ENCODE data around the gene TBC1D4. TPM values are rescaled to one million over a fixed set of nuclear protein-coding genes. Genes with fewer than 3 reads are reported as not detected.

The TBC1D4 gene
- total and polyA plus RNA-seq, 9 of the 15 experiments (the other 6 are each of a cell fraction or from before 2014, with no cell fraction given), result 2.8 to 12.3 (median 7.0) TPM

DNA sequence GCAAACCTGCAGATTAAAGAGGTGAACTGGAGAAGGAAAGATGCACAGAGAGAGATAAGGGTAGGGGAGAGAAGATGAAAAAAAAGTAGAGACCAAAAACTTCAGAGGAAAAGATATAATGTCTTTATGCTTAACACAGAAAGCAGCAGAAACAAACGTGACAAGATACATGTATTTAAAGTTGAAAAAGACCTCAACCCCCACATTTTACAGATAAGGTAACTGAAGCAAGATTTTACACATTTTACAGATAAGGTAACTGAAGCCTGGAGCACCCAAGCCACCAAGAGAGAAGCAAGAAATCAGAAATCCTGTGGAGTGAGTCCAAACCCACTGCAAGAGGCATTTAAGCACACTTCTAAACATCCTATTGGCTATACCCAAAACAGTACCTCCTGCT, 185.3 kb downstream of the TBC1D4 start (continued):
- no peak for TF ChIP-seq YBX1 (IDR thresholded peaks at IDR 0.05)

DNA sequence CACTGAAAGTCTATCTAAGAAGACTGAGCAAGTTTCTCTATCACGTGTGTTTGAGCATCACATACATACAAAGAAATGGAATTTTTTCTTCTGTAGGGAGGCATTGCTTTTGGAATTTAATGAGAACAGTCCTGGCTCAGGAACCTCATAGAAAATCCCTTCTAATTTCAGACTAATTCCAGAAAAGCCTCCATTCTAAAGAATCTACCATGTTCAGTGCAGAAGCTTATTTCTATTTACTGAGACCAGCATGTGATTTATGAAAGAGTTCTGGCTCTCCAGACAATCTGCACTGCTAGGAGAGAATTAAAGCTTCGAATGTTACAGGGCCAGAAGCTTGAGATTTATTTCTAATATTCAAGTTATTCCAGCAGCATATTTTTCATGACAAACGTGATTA, 186.8 kb downstream of the TBC1D4 start:
- Histone ChIP-seq H3K4me1 (replicated peaks in 1 of 2; ENCODE audit: control insufficient read depth in 2 of 2, insufficient read depth in 2 of 2, low read length in 2 of 2) (no peaks in the 10 kb centered on the region), H3K27ac (ENCODE audit: extremely low read depth, low read depth, low read length) (no peak overlapping the region), H3K4me3 (no peak overlapping the region), H3K79me2 (ENCODE audit: control insufficient read depth, insufficient read depth, low read length) (no peaks in the 10 kb centered on the region), H3K9me3 (replicated peaks; ENCODE audit: control insufficient read depth, insufficient read depth, low read depth, low read length) (no peaks in the 10 kb centered on the region), H3K9ac (ENCODE audit: insufficient read depth in 1 of 2, low read depth in 2 of 2, low read length in 2 of 2) (no peak overlapping the region), H4K20me1 (replicated peaks; ENCODE audit: control insufficient read depth, insufficient read depth, low read length) (no peaks in the 10 kb centered on the region), H3K36me3 (ENCODE audit: control insufficient read depth, insufficient read depth, low read length) (0 out of 3 replicates have a peak, but pooled peaks cover 6% of the 10 kb centered on the region), H3K4me2 (ENCODE audit: insufficient read depth, low read length) (no peak overlapping the region), H3K9me1 (ENCODE audit: control insufficient read depth, insufficient read depth, low read length) (no peaks in the 10 kb centered on the region), H2AFZ (ENCODE audit: low read depth, low read length) (no peak overlapping the region), H3K27me3 (ENCODE audit: control insufficient read depth in 2 of 2, insufficient read depth in 2 of 2, low read length in 2 of 2) (no peaks in the 10 kb centered on the region)
- no peak for ATAC-seq
- TF ChIP-seq NFRKB (IDR thresholded peaks at IDR 0.05; ENCODE audit: low read depth), result no peak
- no peak for TF ChIP-seq HNRNPL (IDR thresholded peaks at IDR 0.05; ENCODE audit: low read depth, low read length)
- BruUV-seq (replicated peaks), result no TSS peak
- WGBS (ENCODE audit: insufficient coverage, low coverage, missing lambda C conversion rate), result 9% methylated on average over 3 of the region's 3 CpGs
- in situ Hi-C loops (cut with MboI) (no loop called here), intact Hi-C loops (cut with micrococcal nuclease) (no loop called here)
- FAIRE-seq, result no peak
- ChIA-PET POLR2A (no interaction called here), CTCF (ENCODE audit: low intra/inter-chr PET ratio) (no interaction called here)
- no peak for DNase-seq (ENCODE audit: extremely low read depth in 1 of 4, low spot score in 3 of 4)

DNA sequence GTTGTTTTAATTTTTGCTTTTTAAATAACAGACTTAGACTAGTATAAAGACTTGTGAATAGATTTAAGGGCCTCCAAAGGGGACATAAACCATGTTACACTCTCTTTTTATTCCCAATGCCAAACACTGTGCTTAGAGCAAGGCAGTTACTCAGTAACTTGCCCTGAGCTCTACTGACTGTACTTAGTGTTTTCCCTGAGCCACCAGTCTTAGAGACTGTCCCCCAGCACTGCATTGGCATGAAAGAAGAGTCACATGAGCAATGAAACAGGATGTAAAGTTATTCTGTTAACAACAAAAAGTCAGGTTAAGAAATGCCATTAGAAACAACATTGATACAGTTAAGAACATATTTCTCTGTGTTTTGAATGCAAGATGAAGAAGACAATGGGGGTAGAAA, 187.9 kb downstream of the TBC1D4 start:
- ChIA-PET CTCF (ENCODE audit: low intra/inter-chr PET ratio) (no interaction called here), POLR2A (no interaction called here)
- no peaks in the 10 kb centered on the region for H3K9me3 ChIP-seq (replicated peaks; ENCODE audit: control insufficient read depth, insufficient read depth, low read depth, low read length)
- ATAC-seq, result no peak
- no peak for FAIRE-seq
- no peaks in the 10 kb centered on the region for H3K4me1 ChIP-seq (replicated peaks in 1 of 2; ENCODE audit: control insufficient read depth in 2 of 2, insufficient read depth in 2 of 2, low read length in 2 of 2)
- H3K4me3 ChIP-seq, result no peak overlapping the region
- no peaks in the 10 kb centered on the region for H3K79me2 ChIP-seq (ENCODE audit: control insufficient read depth, insufficient read depth, low read length)
- no peaks in the 10 kb centered on the region for H3K27me3 ChIP-seq (ENCODE audit: control insufficient read depth in 2 of 2, insufficient read depth in 2 of 2, low read length in 2 of 2)
- no peak overlapping the region for H2AFZ ChIP-seq (ENCODE audit: low read depth, low read length)
- no peak overlapping the region for H3K9ac ChIP-seq (ENCODE audit: insufficient read depth in 1 of 2, low read depth in 2 of 2, low read length in 2 of 2)
- in situ Hi-C loops (cut with MboI), result no loop called here
- H3K4me2 ChIP-seq (ENCODE audit: insufficient read depth, low read length), result no peak overlapping the region
- no TSS peak for BruUV-seq (replicated peaks)
- H4K20me1 ChIP-seq (replicated peaks; ENCODE audit: control insufficient read depth, insufficient read depth, low read length), result no peaks in the 10 kb centered on the region
- DNase-seq (ENCODE audit: extremely low read depth in 1 of 4, low spot score in 3 of 4), result no peak
- 0 out of 3 replicates have a peak, but pooled peaks cover 6% of the 10 kb centered on the region for H3K36me3 ChIP-seq (ENCODE audit: control insufficient read depth, insufficient read depth, low read length)
- no peak overlapping the region for H3K27ac ChIP-seq (ENCODE audit: extremely low read depth, low read depth, low read length)
- intact Hi-C loops (cut with micrococcal nuclease), result no loop called here
- no peaks in the 10 kb centered on the region for H3K9me1 ChIP-seq (ENCODE audit: control insufficient read depth, insufficient read depth, low read length)
- TF ChIP-seq HSF4 (CRISPR knock-in tag; IDR thresholded peaks at IDR 0.05; ENCODE audit: borderline replicate concordance), result no peak
- no peak for TF ChIP-seq GTF3C2 (IDR thresholded peaks at IDR 0.05; ENCODE audit: borderline replicate concordance, extremely low read depth, insufficient read length)
- TF ChIP-seq, protein P1, sequence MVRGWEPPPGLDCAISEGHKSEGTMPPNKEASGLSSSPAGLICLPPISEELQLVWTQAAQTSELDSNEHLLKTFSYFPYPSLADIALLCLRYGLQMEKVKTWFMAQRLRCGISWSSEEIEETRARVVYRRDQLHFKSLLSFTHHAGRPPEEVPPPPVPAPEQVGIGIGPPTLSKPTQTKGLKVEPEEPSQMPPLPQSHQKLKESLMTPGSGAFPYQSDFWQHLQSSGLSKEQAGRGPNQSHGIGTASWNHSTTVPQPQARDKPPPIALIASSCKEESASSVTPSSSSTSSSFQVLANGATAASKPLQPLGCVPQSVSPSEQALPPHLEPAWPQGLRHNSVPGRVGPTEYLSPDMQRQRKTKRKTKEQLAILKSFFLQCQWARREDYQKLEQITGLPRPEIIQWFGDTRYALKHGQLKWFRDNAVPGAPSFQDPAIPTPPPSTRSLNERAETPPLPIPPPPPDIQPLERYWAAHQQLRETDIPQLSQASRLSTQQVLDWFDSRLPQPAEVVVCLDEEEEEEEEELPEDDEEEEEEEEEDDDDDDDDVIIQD (CRISPR knock-in tag; IDR thresholded peaks at IDR 0.05), result no peak
- TF ChIP-seq ZNF146 (CRISPR knock-in tag; IDR thresholded peaks at IDR 0.05; ENCODE audit: unreplicated experiment), result no peak
- no peak for TF ChIP-seq EP400 (IDR thresholded peaks at IDR 0.05)

All from K562 (cell line).